ENCODE measurements around the gene TCP1. TPM values are rescaled to one million over a fixed set of nuclear protein-coding genes. Genes with fewer than 3 reads are reported as not detected.
A peak's percentile ranks its signal among the peaks of the same experiment; 100 is the strongest.

Gene TCP1
- total and polyA plus RNA-seq, 2 of the 13 experiments (the other 11 are each of a cell fraction or from before 2014, with no cell fraction given) = 116 to 553 TPM

- peak; percentile 57 for TF ChIP-seq FOXP4 (CRISPR knock-in tag; IDR thresholded peaks at IDR 0.05)
- TF ChIP-seq ZHX2 (IDR thresholded peaks at IDR 0.05; ENCODE audit: low read depth) = peak; percentile 60
- TF ChIP-seq ZHX2 (CRISPR knock-in tag; IDR thresholded peaks at IDR 0.05; ENCODE audit: borderline replicate concordance) = peak; percentile 30; the same call in 1 of the 2 replicates
- no peak for TF ChIP-seq PCBP2 (optimal IDR thresholded peaks at IDR 0.05; ENCODE audit: low read depth, low read length, poor library complexity, severe bottlenecking)
- TF ChIP-seq FOXO1 (CRISPR knock-in tag; IDR thresholded peaks at IDR 0.05) = peak; percentile 65
- no peak for TF ChIP-seq ZNF124 (CRISPR knock-in tag; IDR thresholded peaks at IDR 0.05)
- TF ChIP-seq ISL2 (CRISPR knock-in tag; IDR thresholded peaks at IDR 0.05) = peak; percentile 55; the same call in 1 of the 2 replicates
- TF ChIP-seq ZNF207 (IDR thresholded peaks at IDR 0.05; ENCODE audit: borderline replicate concordance) = no peak
- peak; percentile 95 for TF ChIP-seq MXD1 (CRISPR knock-in tag; IDR thresholded peaks at IDR 0.05)
- peak; percentile 97; the same call in 1 of the 2 replicates for TF ChIP-seq ZNF703 (CRISPR knock-in tag; IDR thresholded peaks at IDR 0.05; ENCODE audit: borderline replicate concordance)
- TF ChIP-seq ZNF891 (CRISPR knock-in tag; IDR thresholded peaks at IDR 0.05) = peak; percentile 78
- TF ChIP-seq MIXL1 (CRISPR knock-in tag; IDR thresholded peaks at IDR 0.05) = peak; percentile 32; the same call in 1 of the 2 replicates
- TF ChIP-seq NFIB (CRISPR knock-in tag; IDR thresholded peaks at IDR 0.05; ENCODE audit: borderline replicate concordance) = no peak
- no peak for TF ChIP-seq ATF4 (CRISPR knock-in tag; IDR thresholded peaks at IDR 0.05)
- no peak for TF ChIP-seq CERS6 (CRISPR knock-in tag; IDR thresholded peaks at IDR 0.05)
- TF ChIP-seq ZNF766 (CRISPR knock-in tag; IDR thresholded peaks at IDR 0.05; ENCODE audit: borderline replicate concordance) = peak; percentile 88
- TF ChIP-seq REL (CRISPR knock-in tag; conservative IDR thresholded peaks at IDR 0.05) = no peak; the same call in 1 of the 2 replicates
- peak in 1 of 2 experiments; percentile 91; a peak in 3 of 4 replicates for TF ChIP-seq KLF16 (CRISPR knock-in tag; IDR thresholded peaks at IDR 0.05)
- peak; percentile 30; the same call in 1 of the 2 replicates for TF ChIP-seq ZFP36L1 (CRISPR knock-in tag; IDR thresholded peaks at IDR 0.05)
These were observed 27.3 kb downstream of the TCP1 start, which contains the start of gene ACAT2 (continued) for GRCh38 chr6:159761873-159762680.

All from HepG2 (cell line).